Esophagus squamous epithelium (tissue), 4 donors: ENCODE results near the gene OTOS.

Experiments
- CTCF ChIP-seq, 6 experiments: fragments of 450-650 bp in 4 of 6; fragments of 200-600 bp in 2 of 6; sonication (generic) in 2 of 6; IDR thresholded peaks; one replicate each; pipeline ENCODE4 v1.5.1; 2016 to 2019; ENCODE audit warnings: antibody characterized with exemption in 6 of 6, mild to moderate bottlenecking in 4 of 6, moderate library complexity in 4 of 6
- POLR2A ChIP-seq, 4 donors: fragments of 450-650 bp; IDR thresholded peaks; one replicate each; pipeline ENCODE4 v1.6.1; 2017; ENCODE audit warnings: antibody characterized with exemption in 4 of 4, mild to moderate bottlenecking in 4 of 4, moderate library complexity in 3 of 4

- TF ChIP-seq POLR2A (IDR thresholded peaks at IDR 0.05) (no peak), CTCF (IDR thresholded peaks at IDR 0.05) (no peak)
Observed at GRCh38 chr2:240187989-240188590, 47.6 kb upstream of the OTOS start.
